ENCODE results near the gene CLDN24.

The CLDN24 gene

GRCh38 chr4:183320211-183321059 lies 1.8 kb downstream of the CLDN24 start, which contains the start of gene CLDN22:
CLDN22 (minus strand) TSS chr4:183320276; CDS start chr4:183320218, 58 bp downstream.
- no peak for DNase-seq

DNA sequence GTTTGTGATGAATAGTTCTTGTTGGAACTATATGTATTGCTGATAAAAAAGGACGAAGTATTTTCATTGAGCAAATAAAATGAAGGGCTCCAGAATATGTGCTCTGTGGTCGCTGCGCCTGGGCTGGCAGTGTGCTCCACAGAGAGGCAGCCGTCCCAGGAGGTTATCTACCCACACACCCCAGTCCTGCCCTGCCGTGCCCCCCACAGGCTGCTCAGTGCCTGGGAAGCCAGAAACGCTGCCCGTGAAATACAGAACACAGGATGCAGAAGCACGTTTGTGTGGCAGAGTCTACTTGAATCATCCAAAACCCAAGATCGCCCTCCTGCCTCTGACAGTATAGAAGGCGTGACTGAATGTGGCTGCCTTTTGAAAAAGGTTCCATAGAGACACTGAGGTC lies 3.6 kb downstream of the CLDN24 start:
- no peak for DNase-seq

GRCh38 chr4:183314806-183315205 lies 7.4 kb downstream of the CLDN24 start:
- DNase-seq: no peak

- no peak for DNase-seq
These were observed 7.9 kb downstream of the CLDN24 start for GRCh38 chr4:183314336-183314735.

GRCh38 chr4:183312841-183313240 lies 9.4 kb downstream of the CLDN24 start:
- no peak for DNase-seq

GRCh38 chr4:183306811-183307210 lies 15.4 kb downstream of the CLDN24 start:
- DNase-seq: no peak

DNA sequence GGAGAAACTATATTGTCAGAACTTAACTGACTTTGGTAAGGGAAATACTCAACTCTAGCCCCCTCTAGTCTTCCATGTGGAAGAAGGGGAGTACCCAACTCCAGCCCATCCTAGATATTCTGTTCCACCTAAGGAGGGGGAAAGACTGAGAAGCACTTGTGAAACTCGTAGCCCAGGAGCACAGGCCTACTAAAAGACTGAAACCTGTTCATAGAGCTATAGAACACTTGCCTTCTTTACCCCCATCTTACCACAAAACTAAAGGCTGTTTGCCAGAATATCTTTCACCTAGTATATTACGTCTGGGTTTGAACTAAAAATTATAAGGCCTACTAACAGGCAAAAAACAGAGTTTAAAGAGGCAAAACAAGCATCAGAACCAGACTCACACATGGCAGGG lies 17.7 kb downstream of the CLDN24 start:
- DNase-seq: no peak

GRCh38 chr4:183304067-183304466 lies 18.2 kb downstream of the CLDN24 start:
- DNase-seq: no peak

- DNase-seq: no peak
These were observed 18.9 kb downstream of the CLDN24 start for GRCh38 chr4:183303301-183303700.

DNA sequence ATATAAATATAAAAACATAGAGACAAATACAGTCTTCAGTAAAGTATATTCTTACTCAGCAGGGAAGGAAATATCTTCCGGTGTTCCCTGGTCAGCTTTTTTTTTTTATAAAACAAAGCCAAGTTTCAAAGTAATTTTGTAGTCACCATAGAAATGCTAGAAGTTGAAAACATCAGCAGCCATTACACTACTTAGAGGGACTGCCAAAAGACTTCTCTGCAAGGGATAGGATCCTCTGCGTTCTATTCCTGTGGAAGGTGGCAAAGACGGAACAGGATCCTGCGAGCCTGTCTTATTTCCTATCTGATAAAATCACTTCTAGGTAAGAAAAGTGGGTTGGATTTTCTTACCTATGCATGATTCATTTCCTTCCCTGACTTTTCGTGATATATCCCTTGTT lies 21.6 kb downstream of the CLDN24 start:
- no peak for DNase-seq

- no peak for DNase-seq
These were observed 22.2 kb downstream of the CLDN24 start for GRCh38 chr4:183300070-183300469.

DNA sequence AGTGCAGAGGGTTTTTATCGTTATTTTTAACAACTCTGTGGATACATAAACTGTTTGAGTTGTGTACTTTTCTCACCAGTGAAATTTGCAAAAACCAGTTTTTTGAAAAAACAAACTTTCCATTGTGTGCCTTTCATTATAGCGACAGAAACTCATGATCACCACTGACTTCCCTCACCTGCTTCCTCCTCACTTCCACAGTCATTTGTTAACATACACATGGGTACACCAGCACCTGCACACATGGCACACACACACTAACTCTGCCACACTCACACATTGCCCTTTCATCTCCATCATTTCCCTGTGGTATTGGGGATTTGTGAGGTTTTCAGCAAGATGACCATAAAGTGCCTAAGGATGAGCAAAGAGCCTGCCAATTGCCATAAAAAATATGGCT lies 22.8 kb downstream of the CLDN24 start:
- DNase-seq: peak in 1 of 5 experiments; percentile 3

DNA sequence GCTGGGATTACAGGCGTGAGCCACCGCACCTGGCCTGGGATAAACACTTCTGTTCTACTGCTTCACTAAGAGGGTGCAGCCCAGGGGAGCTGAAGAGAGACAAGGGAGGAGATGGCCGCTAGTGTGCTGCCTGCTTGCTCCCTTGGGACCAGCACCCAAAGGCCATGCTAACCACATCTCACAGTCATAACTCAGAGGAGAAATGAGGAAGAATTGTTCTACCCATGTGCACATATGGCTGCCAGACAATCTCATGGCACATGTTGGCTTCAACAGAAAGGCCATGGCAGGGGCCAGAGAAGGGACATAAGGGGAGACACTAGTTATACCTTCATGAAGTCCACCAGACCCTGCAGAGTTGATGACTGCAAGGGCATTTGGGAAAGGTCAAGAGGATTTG lies 24.6 kb downstream of the CLDN24 start:
- DNase-seq: no peak

GRCh38 chr4:183295711-183296110 lies 26.5 kb downstream of the CLDN24 start:
- DNase-seq: no peak

GRCh38 chr4:183291070-183291469 lies 31.2 kb downstream of the CLDN24 start:
- no peak for DNase-seq

- no peak for DNase-seq
These were observed 32.5 kb downstream of the CLDN24 start for GRCh38 chr4:183289688-183290087.

DNA sequence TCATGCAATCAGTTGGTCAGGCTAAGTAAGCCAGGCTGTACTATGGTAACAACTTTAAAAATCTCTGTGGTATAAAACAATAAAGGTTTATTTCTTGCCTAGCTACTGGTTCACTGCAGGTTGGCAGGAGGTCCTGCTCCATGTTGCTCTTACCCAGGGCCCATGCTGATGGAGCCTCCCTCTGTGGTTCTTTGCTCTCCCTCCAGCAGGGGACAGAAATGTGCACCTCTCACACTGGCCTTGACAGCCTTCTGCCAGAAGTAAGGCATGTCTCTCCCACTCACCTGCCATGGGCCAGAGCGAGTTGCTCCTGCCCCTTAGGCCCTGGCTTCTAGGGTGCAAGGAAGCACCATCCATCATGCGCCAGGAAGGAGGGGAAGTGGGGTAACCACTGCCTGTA lies 33.3 kb downstream of the CLDN24 start:
- no peak for DNase-seq

- DNase-seq: no peak
These were observed 34.5 kb downstream of the CLDN24 start for GRCh38 chr4:183287677-183288076.

GRCh38 chr4:183287309-183287659 lies 34.9 kb downstream of the CLDN24 start:
- no peak for DNase-seq

DNA sequence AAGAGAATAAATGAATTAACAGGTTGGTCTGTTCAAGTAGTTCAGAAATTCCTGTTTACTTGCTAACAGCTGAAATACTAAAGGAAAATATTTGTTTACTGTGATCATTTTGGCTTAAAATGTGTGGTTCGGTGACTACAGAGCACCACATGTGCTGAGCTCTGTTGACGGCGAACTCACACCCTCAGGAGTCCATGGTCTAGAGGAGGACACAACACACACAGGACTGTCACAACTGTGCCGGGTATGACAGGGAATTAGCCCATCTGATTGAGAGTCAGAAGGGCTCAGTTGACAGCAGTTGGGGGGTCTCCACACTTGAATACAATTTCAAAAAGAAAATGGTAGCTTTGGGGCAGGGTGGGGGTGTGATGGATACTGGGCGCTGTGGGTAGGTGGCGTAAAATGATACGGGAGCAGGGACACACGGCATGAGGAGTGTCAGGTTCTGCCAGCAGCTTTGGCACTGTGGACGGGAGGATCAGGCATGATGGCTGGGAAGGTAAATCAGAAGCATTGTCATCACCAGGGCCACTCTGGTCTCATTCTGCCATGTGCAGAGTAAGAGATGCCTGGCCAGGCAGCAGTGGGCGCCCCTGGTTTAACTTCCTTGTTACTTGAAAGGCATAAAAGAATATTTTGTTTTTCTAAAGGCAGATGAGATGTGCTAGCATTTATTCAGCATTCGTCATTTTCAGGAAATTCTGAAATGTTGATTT lies 35.5 kb downstream of the CLDN24 start:
- DNase-seq: no peak

DNA sequence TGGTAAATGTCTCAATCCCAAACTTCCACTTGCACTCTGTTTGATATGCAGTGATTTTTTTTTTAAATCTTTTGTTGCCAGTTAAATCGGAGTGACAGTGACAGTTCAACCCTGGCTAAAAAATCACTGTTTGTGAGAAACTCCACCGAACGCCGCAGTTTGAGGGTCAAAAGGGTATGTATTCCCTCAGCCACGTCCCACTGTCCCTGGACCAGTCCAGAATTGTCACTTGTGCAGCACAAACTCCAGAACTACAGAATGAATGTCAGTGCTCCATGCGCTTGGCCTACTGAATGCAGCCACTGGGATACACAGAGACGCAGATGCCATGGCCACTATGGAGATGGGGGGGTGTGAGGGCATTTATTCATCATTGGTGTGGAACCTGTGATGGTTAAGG lies 36.3 kb downstream of the CLDN24 start:
- no peak for DNase-seq

GRCh38 chr4:183284965-183285364 lies 37.3 kb downstream of the CLDN24 start:
- no peak for DNase-seq

- DNase-seq: no peak
These were observed 37.9 kb downstream of the CLDN24 start for GRCh38 chr4:183284258-183284785.

- DNase-seq: no peak
These were observed 46.1 kb downstream of the CLDN24 start for GRCh38 chr4:183276106-183276505.

Data from T-helper 2 cell (primary cell).